Ovary (tissue), 9 donors: Measurements from ENCODE around the gene ANKFN1. TPM values are rescaled to one million over a fixed set of nuclear protein-coding genes. Genes with fewer than 3 reads are reported as not detected.

Experiments used
- DNase-seq, 5 donors: peaks; one replicate each; pipeline ENCODE4 v3.0.0-alpha.2; 2019 to 2020
- H3K27ac ChIP-seq, 2 donors: fragments of 200-600 bp; one replicate each; pipeline versions ENCODE4 v1.5.1 to v1.8.0; 2019 to 2022
- H3K27me3 ChIP-seq: fragments of 200-600 bp; one replicate; pipeline ENCODE4 v1.8.0; 2022
- H3K36me3 ChIP-seq: fragments of 200-600 bp; sonication (generic); one replicate; pipeline ENCODE4 v1.5.1; 2019
- H3K4me1 ChIP-seq: one replicate; pipeline ENCODE4 v1.8.1; 2013; ENCODE audit warnings: mild to moderate bottlenecking, moderate library complexity; ENCODE audit not compliant: insufficient read depth
- H3K4me3 ChIP-seq: fragments of 200-600 bp; sonication (generic); one replicate; pipeline ENCODE4 v1.5.1; 2017
- H3K9me3 ChIP-seq, 2 donors: fragments of 200-600 bp in 1 of 2; sonication (generic) in 1 of 2; one replicate each; pipeline versions ENCODE4 v1.5.1 to v1.8.1; 2013 to 2019; ENCODE audit warnings: mild to moderate bottlenecking in 1 of 2, moderate library complexity in 1 of 2
- CTCF ChIP-seq, 3 donors: fragments of 450-650 bp in 2 of 3; fragments of 200-600 bp in 1 of 3; IDR thresholded peaks; one replicate each; pipeline versions ENCODE4 v1.5.1 to v1.8.0; 2016 to 2022; ENCODE audit warnings: antibody characterized with exemption in 3 of 3, mild to moderate bottlenecking in 1 of 3
- EP300 ChIP-seq: sonication (generic); formaldehyde crosslinking; IDR thresholded peaks from one replicate; pipeline ENCODE4 v1.6.1; 2017; ENCODE audit warnings: antibody characterized with exemption
- POLR2A ChIP-seq: fragments of 450-650 bp; IDR thresholded peaks from one replicate; pipeline ENCODE4 v1.6.1; 2017; ENCODE audit warnings: antibody characterized with exemption, mild to moderate bottlenecking, moderate library complexity
- WGBS, 3 donors: extraction: QIAGEN DNeasy Blood & Tissue Kit in 1 of 3; methylation state at CpG; one replicate each; pipeline versions ENCODE4 v1.1.5 to v1.1.7; 2013 to 2017; 5-methylcytosine and 5-hydroxymethylcytosine counted together
- intact Hi-C, 4 donors: fragments of 100-400 bp; cut with DNase I; formaldehyde crosslinking; loops; one replicate each; pipeline versions ENCODE4 v1.11.0 to v1.15.1; 2022 to 2023
- polyA plus RNA-seq, 2 donors: library from polyadenylated mRNA; stranded (reverse); fragments of 200-250 nt in 1 of 2; fragments of 350-450 nt in 1 of 2; fragmentation: Illumina TruSeq in 1 of 2; extraction: RNeasy Lipid Tissue Mini Kit (QIAGEN cat#74804) in 1 of 2; gene quantifications; one replicate each; pipeline ENCODE4 v1.2.3, GENCODE V29; 2013 to 2014
- total RNA-seq, 7 donors: library from RNA; depleted of rRNA in 2 of 7; stranded (reverse); fragments of >200 nt in 2 of 7; fragmentation: NEBNext Ultra II Directional in 3 of 7; extraction: Animal tissue kit (Norgen Biotek cat#: 25700) in 3 of 7; gene quantifications; one replicate each; pipeline versions ENCODE4 v1.1.0 to v1.2.4, GENCODE V29; 2016 to 2023
- donor health status: DM: no; HTN: no; CAD: no; lungs with moderate emphysema.
- donor health status: DM: no; HTN: no; CAD: no.
- donor health status: Bipolar disorder and iron deficiency.
- donor health status: DM: yes; HTN: yes; CAD: no.
- donor health status: DM: no; HTN: no; CAD: no.
- donor health status: DM: yes; HTN: yes; CAD: no.

Gene ANKFN1
- total and polyA plus RNA-seq, 9 donors = 0.02 to 4.4 (median 0.54) TPM; not detected in 3

GRCh38 chr17:56158915-56159825 lies 5.9 kb downstream of the ANKFN1 start:
- Histone ChIP-seq H3K36me3 (no peaks in the 10 kb centered on the region), H3K27me3 (no peaks in the 10 kb centered on the region), H3K27ac (no peak overlapping the region), H3K4me1 (no peaks in the 10 kb centered on the region), H3K9me3 (no peaks in the 10 kb centered on the region), H3K4me3 (no peak overlapping the region)
- intact Hi-C loops = no loop called here
- 27 to 35% (median 28%) methylated on average over 4 of the region's 4 CpGs for WGBS, 3 donors
- no peak for TF ChIP-seq CTCF (IDR thresholded peaks at IDR 0.05)
- TF ChIP-seq EP300 = no peak
- TF ChIP-seq POLR2A = no peak
- no peak for DNase-seq

GRCh38 chr17:56159826-56160380 lies 6.6 kb downstream of the ANKFN1 start:
- Histone ChIP-seq H3K9me3 (no peaks in the 10 kb centered on the region), H3K27ac (no peak overlapping the region), H3K27me3 (no peaks in the 10 kb centered on the region), H3K4me3 (no peak overlapping the region), H3K4me1 (no peaks in the 10 kb centered on the region), H3K36me3 (no peaks in the 10 kb centered on the region)
- 20 to 26% (median 21%) methylated on average over 1 of the region's 1 CpG for WGBS, 3 donors
- intact Hi-C loops = no loop called here
- DNase-seq = no peak
- TF ChIP-seq CTCF (IDR thresholded peaks at IDR 0.05) (no peak), POLR2A (no peak), EP300 (no peak)

GRCh38 chr17:56160422-56160821 lies 7.1 kb downstream of the ANKFN1 start:
- WGBS, 3 donors = 58 to 63% (median 59%) methylated on average over 3 of the region's 3 CpGs

More at GRCh38 chr17:56160422-56160821, 7.1 kb downstream of the ANKFN1 start:
- Histone ChIP-seq H3K4me3 (no peak overlapping the region), H3K27ac (no peak overlapping the region), H3K27me3 (no peaks in the 10 kb centered on the region), H3K9me3 (no peaks in the 10 kb centered on the region), H3K36me3 (no peaks in the 10 kb centered on the region), H3K4me1 (no peaks in the 10 kb centered on the region)
- DNase-seq = no peak
- TF ChIP-seq POLR2A (no peak), CTCF (IDR thresholded peaks at IDR 0.05) (no peak)
- intact Hi-C loops = no loop called here
